T-helper 2 cell (primary cell): ENCODE results near the gene PKD1.

ENCODE experiments used
- DNase-seq, 5 experiments: peaks; one replicate each; pipeline versions ENCODE4 v3.0.0 to v3.0.0-alpha.2; 2012 to 2022
- total RNA-seq, 2 donors: gene quantifications; one replicate each; lab custom pipeline; 2026; lab: John Stamatoyannopoulos, UW

Gene PKD1
- total RNA-seq = 110 to 148 reads per million in 2 donors

DNA sequence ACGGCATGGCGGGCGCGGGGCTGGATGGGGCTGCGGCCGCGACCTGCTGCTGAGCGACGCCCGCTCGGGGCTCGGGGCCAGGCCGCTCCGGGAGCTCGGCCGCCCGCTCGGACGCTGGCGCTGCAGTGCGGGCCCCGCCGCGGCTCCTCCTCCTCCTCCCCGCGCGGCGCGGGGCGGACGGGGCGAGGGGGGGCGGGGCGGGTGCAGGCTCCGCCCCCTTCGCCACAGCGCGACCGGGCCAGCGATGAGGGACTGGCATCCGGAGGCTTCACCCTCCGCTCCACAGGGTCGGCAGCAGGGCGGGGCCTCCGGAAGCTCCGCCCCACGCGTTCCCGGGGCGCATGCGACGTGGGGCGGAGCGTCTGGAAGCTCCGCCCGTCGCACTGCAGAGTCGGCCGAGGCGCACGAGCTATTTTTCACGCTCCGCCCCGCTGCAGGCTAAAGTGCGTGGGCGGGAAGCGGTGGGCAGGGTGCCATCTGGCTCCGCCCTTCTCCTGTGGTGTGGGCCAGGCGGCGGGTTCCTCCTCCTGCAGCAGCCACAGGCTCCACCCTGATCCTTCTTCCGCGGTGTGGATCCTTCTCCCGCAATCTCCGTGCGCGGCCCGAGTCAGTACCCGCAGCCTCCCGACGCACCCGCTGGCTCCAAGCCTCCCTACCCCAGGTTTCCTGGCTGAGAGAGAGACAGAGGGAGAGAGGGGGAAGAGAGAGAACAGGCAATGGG, at the start of gene PKD1:
PKD1 (minus strand) TSS at position 129 of the 721 bp plus-strand sequence. CDS start 209 bp downstream, outside the sequence.
- peak; percentile 94 to 99 (median 98) for DNase-seq

DNA sequence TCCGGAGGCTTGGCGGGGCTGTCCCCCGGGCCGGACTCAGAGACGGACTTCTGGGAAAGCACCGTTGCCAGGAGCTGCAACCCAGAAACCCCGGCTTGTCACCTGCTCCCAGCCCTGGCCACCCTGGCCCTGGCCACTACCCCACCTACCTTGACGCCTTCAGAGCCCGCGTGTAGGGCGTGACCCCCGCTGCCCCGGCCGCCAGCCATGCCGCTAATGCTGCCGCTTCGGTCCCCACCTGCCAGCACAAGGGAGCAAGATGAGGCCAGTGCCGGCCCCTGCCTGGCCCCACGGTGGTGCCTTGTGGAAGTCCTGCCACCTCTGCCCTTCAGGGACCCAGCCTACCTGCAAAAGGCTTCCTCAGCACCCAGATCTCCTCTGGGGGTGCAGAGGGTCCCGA, 49.3 kb upstream of the PKD1 start:
- DNase-seq = no peak

DNA sequence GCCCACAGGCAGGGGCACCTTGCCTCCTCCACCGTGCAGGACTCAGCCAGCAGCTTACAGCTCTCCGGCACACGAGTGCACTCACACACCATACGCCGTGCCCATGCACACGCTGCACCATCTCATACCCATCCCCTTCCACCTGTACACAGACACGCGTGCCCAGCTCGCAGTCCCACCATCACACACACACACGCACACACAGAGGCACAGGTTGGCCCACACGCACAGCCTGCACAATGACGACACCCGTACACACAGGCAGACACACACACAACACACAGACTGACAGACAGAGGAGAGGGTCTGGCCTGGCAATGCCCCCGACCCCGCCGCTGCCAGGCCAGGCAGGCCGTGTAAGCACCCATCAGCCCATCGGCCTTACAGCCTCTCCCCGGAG, 48.6 kb upstream of the PKD1 start:
- DNase-seq = no peak

DNA sequence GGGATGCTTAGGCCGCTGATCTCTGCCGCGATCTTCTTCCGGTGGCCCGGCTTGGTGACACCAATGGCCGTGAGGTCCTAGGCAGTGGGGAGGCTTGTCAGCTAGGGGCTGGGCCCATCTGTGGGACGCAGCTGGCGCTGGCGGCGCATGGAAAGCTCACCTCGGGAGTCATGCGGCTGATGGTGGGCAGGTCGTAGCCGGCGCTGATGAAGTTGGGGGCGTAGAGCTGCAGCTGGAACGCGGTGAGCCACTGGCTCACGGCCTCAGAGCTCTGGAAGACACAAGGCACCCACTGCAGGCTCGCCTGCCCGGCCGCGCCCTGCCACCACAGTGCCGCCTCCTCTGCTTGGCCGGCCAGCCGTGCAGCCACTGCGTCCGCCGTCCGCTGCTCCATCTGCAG, 48.0 kb upstream of the PKD1 start:
- no peak for DNase-seq

DNA sequence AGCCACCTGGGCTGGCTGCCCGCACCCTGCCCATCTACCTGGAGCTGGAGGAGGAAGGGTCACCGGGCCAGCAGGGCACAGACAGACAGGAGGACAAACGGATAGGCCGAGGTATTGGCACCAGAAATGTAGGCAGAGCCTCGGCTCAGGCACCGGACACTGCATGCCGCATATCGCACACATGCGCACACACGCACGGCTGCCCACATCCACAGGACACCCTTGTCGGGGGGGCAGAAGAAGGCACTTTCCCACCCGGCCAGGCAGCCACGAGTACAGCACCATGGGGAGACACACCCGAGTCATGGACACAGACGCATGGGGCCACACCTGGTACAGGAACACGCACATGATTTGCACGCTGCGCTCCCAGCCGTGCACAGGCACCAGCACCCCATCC, 46.3 kb upstream of the PKD1 start:
- DNase-seq = no peak

DNA sequence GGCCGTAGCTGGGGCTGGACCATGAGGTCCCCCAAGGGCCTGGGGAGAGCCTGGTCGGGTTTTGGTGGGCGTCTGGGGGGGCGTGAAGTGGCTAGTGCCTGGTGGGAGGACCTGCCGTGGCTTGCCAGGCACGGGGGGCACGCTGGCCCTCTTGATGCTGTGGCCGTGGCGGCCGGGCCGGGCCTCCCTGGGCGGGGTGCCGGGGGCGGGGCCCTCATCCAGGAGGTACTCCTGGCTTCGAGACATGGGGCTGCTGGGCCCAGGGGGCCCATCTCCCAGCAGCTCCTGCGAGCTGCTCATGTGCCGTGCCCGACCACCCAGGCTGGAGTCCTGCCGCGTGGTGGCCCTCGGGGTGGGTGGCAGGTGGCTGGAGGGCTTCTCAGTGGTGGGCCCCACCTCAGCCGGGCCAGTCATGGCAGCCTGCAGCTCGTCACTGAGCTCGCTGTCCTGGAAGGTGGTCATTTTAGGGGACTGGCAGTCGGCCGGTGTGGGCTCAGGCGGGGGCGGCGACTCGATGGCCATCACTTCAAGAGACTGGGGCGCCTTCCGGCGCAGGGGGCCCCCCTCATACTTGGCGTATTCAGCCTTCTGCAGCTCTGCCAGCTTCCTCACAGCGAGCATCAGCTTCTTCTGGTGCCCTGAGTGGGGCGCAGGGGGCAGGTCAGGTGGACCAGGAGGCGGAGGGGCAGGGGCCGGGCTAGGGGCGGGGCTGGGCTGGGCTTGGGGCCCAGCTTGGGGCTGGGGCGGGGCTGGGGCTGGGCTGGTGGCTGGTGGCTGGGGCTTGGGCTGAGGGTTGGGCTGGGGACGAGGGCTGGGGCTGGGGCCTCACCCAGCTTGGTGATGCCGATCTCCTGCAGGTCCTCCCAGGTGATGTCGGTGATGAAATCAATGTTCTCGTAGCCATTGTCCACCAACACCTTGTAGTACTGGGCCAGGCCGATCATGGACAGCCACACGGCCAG, 45.5 kb upstream of the PKD1 start:
- DNase-seq = no peak

DNA sequence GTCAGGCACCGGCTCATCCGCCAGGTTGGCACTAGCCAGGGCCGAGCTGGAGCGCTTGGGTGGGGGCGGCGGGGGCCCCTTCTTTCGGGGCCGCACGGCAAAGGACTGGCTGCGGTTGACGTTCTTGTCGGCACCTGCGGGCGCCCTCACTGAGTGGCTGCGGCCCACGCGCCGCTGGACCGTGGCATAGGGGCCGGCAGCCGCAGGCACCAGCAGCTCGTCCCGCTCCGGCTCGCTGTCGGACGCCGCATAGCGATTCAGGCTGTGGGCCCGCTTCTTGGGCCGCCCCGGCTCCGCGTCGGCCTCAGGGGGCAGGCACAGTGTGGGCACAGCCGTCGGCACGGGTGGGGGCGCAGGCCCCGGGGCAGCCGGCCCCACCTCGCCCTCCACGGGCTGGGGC, 44.8 kb upstream of the PKD1 start:
- no peak for DNase-seq

DNA sequence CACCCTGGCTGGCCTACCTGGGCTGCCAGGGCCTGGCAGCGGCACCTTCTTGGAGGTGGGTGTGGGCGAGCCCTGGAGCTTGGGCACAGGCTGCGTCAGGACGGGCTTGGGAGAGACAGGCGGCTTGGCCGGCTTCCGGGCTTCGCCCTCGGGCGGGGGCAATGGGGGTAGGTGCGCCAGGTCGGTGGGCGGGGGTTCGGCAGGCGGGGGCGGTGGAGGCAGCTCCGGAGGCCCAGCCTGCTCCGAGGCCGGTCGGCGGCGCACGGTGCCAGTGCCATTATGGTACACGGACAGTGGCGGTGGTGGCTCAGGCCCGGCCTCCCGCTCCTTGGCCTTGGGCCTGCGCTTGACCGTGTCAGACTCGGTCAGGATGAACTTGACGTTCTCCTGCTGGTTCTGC, 43.9 kb upstream of the PKD1 start:
- no peak for DNase-seq

DNA sequence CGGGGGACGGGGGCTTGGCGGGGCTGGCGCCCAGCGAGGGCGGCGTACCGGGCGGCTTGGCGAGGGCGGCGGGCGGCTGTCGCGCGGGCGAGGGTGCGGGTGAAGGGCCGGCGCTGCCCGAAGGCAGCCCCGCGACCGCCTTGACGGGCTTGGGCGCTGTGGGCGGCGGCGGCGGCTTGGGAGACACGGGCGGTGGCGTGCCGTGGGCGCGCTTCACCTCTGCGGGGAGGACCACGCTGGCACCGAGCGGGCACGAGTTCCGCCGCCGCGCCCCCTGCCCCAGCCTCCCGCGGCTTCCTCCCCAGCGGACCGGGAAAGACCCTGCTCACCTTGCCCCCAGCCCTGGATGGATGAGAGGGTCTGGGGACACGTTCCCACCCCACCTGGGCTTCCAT, 43.4 kb upstream of the PKD1 start:
- no peak for DNase-seq

DNA sequence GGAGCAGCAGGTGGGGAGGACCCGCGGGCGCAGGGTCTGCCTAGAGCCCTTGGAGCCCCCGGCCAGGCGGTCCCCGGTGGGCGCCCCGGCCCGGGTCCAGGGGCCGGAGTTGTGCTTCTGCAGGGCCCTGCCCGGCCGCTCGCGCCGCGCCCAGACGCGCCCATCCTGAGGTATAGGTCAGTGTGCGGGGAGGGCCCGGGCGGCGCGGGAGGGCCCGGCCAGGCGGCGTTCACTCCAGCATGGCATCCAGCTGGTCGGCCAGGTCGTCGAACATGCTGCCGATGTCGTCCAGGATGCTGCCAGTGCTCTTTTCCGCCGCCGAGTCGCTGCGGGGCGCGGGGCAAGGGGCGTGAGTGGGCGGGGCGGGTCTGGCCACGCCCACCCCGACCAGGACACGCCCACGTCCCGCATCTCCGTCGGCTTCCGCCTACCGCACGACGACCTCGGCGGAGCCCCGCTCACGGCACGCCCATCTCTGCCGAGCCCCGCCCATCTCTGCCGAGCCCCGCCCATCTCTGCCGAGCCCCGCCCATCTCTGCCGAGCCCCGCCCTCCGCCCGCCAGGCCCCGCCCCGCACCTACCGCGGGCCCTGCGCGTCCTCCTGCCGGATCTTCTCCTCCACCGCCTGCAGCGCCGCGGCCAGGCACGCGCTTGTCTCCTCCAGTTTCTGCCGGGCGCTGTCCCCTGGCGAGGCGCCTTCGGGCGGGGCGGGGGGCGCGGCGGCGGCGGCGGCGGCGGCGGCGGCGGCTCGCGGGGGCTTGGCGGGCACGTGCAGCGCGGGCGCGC, 42.8 kb upstream of the PKD1 start:
- DNase-seq = peak in 3 of 5 experiments; percentile 12 to 48 (median 40)

DNA sequence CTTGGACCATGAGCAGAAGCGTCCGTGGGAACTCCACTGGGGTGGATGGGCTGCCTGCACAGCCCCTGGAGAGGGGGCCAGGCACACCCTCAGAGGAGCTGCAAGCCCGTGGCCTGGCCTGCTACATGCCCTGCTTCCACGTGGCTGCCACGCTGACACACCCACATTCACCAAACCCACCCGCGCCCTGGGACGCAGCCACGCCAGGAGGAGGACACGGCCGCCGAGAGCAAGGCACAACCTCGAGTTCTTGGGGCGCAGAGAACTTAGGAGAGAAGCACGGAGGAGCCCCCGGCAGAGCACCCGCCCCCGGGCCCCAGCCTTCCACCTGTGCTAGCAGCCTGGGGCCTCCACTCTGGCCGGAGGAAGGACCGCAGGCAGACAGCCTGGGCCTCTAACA, 41.9 kb upstream of the PKD1 start:
- no peak for DNase-seq

DNA sequence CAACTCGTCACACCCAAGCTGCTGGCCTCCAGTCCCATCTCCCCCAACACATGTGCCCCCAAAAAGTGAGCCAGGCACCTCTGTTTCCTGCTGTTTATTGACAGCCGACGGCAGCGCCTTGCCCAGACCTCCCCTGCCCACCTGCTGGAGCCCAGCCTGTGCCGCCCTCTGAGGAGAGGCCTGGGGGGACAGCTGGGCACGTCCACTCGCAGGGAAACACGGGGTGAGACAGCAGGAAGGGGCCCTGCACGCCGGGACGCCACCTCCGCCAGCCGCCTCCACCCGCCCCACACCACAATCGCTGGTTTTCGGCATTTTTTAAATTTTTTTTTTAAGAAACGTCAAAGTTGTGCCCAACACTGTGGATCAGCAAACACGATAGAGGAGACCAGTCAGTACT, 41.4 kb upstream of the PKD1 start:
- DNase-seq = no peak

DNA sequence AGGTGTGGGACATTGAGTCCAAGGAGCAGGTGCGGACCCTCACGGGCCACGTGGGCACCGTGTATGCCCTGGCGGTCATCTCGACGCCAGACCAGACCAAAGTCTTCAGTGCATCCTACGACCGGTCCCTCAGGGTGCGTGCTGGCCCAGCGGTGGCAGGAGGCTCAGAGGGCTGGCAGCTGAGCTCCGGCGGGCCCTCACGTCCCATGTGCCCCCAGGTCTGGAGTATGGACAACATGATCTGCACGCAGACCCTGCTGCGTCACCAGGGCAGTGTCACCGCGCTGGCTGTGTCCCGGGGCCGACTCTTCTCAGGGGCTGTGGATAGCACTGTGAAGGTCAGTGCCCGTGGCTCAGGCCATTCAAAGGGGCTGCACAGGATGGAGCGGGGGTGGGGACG, 40.3 kb upstream of the PKD1 start:
- no peak for DNase-seq

DNA sequence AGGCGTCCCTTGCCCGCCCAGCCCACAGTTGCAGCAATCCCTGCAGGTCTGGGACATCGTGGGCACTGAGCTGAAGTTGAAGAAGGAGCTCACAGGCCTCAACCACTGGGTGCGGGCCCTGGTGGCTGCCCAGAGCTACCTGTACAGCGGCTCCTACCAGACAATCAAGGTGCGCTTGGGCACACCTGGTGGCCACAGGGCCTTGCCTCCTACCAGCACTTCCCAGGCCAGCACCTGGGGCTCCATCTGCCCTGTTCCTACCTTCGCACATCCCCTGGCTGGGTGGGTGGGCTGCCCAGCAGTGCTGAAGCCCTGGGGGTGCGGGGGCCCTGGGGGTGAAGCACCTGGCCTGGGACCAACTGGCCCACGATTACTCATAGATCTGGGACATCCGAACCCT, 39.8 kb upstream of the PKD1 start:
- DNase-seq = no peak

DNA sequence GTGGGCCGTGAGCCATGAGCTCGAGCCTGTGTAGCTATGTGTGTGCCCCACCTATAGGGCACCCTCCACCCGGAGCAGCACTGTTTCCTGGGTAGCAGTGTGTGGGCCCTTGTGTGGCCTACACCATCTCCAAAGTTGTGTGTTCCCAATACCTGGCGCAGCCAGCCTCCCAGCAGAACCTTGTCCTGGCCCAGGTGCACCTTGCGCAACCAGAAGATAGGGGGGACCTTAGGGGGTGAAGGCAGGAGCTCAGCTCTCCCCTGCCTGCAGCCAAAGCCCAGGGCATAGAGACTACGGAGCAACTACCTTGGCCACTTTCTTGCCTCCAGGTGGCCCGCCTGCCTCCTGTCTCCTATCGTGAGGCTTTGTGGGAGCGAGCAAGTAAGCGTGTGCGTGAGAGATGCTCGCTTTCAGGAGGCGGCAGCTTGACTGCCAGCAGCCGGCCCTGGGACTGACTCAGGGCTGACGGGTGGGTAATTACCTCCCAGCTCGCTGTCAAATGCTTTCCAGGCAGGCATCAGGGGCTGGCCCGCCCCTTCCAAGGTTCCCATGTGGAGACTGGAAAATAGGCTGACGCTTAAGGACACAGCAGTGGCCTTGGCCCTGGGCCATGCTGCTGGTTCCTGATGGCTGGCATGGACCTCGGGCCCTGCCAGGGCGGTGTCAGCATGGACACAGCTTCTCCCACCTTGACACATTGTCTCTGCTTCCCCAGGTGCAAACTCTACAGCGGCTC, 38.9 kb upstream of the PKD1 start:
- no peak for DNase-seq

DNA sequence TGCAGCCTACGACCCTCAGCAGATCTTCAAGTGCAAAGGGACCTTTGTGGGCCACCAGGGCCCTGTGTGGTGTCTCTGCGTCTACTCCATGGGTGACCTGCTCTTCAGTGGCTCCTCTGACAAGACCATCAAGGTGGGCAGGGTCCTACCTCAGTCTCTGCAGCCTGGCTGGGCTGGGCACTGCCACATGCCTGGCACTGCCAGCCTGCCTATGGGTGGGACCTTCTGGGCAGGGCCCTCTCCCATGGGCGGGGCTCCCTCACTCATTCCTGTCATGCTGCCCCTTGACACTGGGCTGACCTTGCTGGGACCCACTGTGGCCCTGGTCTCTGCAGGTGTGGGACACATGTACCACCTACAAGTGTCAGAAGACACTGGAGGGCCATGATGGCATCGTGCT, 38.2 kb upstream of the PKD1 start:
- no peak for DNase-seq

DNA sequence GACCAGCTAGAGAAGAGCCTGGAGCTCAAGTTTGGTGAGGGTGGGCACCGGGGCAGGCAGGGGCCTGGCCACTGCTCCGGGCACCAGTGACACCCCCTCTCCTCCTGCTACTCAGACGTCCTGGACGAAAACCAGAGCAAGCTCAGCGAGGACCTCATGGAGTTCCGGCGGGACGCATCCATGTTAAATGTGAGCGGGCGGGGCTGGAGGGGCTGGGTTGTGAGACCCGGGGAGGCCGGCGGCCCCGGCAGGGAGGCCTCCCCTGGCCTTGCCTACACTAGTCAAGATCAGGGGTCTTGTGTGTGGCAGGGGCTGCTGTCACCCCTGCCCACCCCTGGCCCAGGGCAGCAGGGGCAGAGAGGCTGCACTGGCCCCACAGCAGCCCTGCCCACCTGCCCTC, 37.7 kb upstream of the PKD1 start:
- DNase-seq = no peak

DNA sequence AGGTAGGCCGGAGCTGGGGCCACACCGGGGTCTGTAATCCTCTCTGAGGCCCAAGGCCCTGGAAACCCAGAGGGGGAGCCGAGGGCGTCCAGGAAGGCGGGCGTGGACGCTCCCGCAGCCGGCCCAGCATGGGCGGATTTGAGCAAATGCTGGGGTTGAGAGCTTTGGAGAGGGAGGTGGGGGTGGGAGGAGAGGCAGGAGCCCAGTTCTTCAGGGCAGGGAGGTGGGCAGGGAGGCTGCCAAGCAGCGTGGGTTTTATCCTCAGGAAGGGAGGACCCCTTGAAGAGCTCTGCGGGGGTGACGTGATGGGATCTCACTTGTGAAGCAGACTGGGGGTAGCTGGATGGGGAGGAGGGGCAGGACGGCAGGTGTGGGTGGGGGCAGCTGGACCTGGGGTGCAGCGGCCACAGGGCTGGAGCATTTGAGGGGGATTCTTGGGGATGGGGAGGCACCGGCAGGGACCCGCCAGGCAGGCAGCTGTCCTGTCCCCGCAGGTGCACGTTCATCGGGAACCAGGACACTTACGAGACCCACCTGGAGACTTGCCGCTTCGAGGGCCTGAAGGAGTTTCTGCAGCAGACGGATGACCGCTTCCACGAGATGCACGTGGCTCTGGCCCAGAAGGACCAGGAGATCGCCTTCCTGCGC, 37.1 kb upstream of the PKD1 start:
- no peak for DNase-seq

DNA sequence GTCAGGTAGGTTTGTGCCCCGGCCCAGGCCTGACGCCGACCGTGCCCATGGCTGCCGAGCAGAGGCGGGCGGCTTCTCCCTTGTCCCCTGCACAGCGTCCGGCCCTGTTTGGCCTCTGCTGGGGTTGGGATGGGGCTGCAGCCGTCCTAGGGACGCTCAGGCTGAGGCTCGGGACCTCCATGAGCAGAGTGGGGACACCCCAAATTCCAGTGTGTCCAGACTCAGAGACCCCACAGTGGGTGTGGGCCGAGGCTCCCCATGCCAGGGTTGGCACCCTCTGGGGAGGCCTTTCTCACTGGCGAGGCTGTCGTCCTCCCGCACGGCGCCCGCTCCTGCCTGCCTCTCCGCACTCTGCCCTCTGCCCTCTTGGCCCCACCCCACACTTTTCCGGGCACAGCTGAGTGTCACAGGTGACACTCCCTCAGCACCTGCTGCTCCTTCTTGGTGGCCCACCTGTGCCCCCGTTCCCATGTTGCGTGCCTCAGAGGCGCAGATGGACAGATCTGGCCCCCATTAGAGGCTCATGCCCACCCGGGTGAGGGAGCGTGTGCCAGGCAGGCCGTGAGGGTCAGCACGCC, 36.0 kb upstream of the PKD1 start:
- DNase-seq = no peak

DNA sequence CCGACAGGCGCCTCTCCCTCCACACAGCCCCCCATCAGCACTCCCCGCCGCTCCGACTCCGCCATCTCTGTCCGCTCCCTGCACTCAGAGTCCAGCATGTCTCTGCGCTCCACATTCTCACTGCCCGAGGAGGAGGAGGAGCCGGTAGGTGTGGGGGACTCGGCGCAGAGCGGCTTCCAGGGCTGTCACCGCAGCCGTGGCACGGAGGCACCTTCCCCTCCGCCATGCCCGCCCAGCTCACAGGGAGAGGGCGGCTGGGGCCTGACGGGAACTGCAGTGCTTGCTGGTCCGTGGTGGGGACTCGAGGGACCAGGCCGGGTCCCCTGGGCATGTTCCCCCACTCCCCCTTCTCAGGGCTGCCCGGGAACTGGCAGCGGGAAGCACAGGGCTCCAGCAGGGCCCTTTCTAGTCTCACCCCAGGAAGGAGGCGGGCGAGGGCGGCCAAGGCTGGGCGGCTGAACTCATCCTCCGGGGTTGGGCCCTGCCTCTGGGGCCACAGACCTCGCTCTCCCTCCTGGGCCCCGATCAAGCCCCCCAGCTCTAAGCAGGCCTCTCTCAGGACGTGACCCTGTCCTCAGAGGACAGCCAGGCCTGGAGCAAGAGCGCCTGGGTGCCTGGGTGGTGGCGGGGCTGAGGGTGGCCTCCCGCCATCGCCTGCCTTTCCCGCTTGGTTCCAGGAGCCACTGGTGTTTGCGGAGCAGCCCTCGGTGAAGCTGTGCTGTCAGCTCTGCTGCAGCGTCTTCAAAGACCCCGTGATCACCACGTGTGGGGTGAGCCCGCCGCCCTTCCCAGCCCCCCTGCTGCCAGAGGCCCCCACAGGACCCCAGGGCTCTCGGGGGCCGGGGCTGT, 35.1 kb upstream of the PKD1 start:
- no peak for DNase-seq

DNA sequence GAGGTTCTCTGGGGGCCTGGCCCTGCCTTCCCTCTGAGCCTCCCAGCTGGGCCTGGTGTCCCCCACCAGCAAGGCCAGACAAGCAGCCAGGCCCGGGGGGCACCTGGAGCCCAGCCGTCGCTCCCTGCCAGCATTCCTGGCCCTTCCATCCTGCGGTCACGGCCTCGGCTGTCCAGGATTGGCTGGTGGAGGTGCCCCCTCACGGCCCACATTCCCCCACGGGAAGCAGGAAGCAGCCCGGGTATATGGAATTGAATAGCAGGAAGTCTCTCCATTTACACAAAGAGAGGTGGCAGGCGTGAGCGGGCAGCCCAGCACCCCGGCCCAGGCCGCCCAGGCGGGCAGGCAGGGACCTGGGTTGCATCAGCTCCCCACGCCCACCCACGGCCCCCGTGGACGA, 34.4 kb upstream of the PKD1 start:
- DNase-seq = no peak
